ENCODE data around the gene PEBP1. TPM values are rescaled to one million over a fixed set of nuclear protein-coding genes. Genes with fewer than 3 reads are reported as not detected.

The PEBP1 gene
- polyA plus RNA-seq, 3 donors = 23.0 to 57.9 (median 47.6) TPM

GRCh38 chr12:118098911-118099671 is 36.8 kb upstream of the PEBP1 start:
- no peaks in the 10 kb centered on the region for H3K79me2 ChIP-seq (ENCODE audit: insufficient read depth, low read length)
- TF ChIP-seq CTCF (IDR thresholded peaks at IDR 0.05) = no peak
- 97% methylated on average over 6 of the region's 12 CpGs for WGBS (ENCODE audit: insufficient coverage)
- intact Hi-C loops (cut with micrococcal nuclease) = no loop called here
- no peak overlapping the region for H3K4me2 ChIP-seq (replicated peaks; ENCODE audit: extremely low read depth, low read length, poor library complexity, severe bottlenecking)
- no peaks in the 10 kb centered on the region for H3K36me3 ChIP-seq (replicated peaks in 1 of 2; ENCODE audit: control insufficient read depth in 1 of 2, insufficient read depth in 2 of 2, low read length in 2 of 2)
- H3K4me1 Mint-ChIP-seq = peaks cover 7% of the 10 kb centered on the region
- peaks cover 7 to 8% of the 10 kb centered on the region in 2 donors for H3K4me1 ChIP-seq (ENCODE audit: control insufficient read depth in 1 of 2, insufficient read depth in 2 of 2, low read length in 2 of 2)
- no peak overlapping the region for H3K4me3 Mint-ChIP-seq
- peaks cover 0 to 4% of the 10 kb centered on the region in 2 donors for H3K27me3 ChIP-seq (ENCODE audit: control insufficient read depth in 2 of 2, insufficient read depth in 2 of 2, low read length in 2 of 2)
- H3K36me3 Mint-ChIP-seq = peaks cover 2 to 4% of the 10 kb centered on the region in 2 donors
- DNase-seq = no peak
- no peak overlapping the region for H3K9ac ChIP-seq (ENCODE audit: insufficient read depth, low read length, poor library complexity, severe bottlenecking)
- peaks cover 3 to 8% (median 7%) of the 10 kb centered on the region in 3 donors for H3K27me3 Mint-ChIP-seq (ENCODE audit: low read depth in 3 of 3)
- no peak overlapping the region for H3K27ac ChIP-seq (ENCODE audit: low read depth in 1 of 2, low read length in 2 of 2)
- H4K20me1 ChIP-seq (ENCODE audit: insufficient read depth, low read length) = no peaks in the 10 kb centered on the region
- no peak overlapping the region for H3K27ac Mint-ChIP-seq
- no peak overlapping the region for H3K4me3 ChIP-seq (replicated peaks in 1 of 3; ENCODE audit: low read depth in 2 of 3, low read length in 3 of 3)
- H3K9me3 Mint-ChIP-seq = no peaks in the 10 kb centered on the region
- no peaks in the 10 kb centered on the region for H3K9me3 ChIP-seq (replicated peaks in 1 of 2; ENCODE audit: control insufficient read depth in 1 of 2, insufficient read depth in 1 of 2, low read length in 2 of 2)
- no peak overlapping the region for H2AFZ ChIP-seq (ENCODE audit: insufficient read depth, low read depth, low read length, poor library complexity, severe bottlenecking)

GRCh38 chr12:118101051-118101450 is 34.9 kb upstream of the PEBP1 start:
- Histone ChIP-seq H3K79me2 (ENCODE audit: insufficient read depth, low read length) (no peaks in the 10 kb centered on the region), H3K9me3 (replicated peaks in 1 of 2; ENCODE audit: control insufficient read depth in 1 of 2, insufficient read depth in 1 of 2, low read length in 2 of 2) (no peaks in the 10 kb centered on the region), H3K4me2 (replicated peaks; ENCODE audit: extremely low read depth, low read length, poor library complexity, severe bottlenecking) (no peak overlapping the region), H3K27ac (ENCODE audit: low read depth in 1 of 2, low read length in 2 of 2) (no peak overlapping the region), H3K27me3 (ENCODE audit: control insufficient read depth in 2 of 2, insufficient read depth in 2 of 2, low read length in 2 of 2) (peaks cover 0 to 4% of the 10 kb centered on the region in 2 donors), H3K4me3 (replicated peaks in 1 of 3; ENCODE audit: low read depth in 2 of 3, low read length in 3 of 3) (no peak overlapping the region), H3K36me3 (replicated peaks in 1 of 2; ENCODE audit: control insufficient read depth in 1 of 2, insufficient read depth in 2 of 2, low read length in 2 of 2) (no peaks in the 10 kb centered on the region), H3K9ac (ENCODE audit: insufficient read depth, low read length, poor library complexity, severe bottlenecking) (no peak overlapping the region), H3K4me1 (ENCODE audit: control insufficient read depth in 1 of 2, insufficient read depth in 2 of 2, low read length in 2 of 2) (peaks cover 11 to 14% of the 10 kb centered on the region in 2 donors), H4K20me1 (ENCODE audit: insufficient read depth, low read length) (no peaks in the 10 kb centered on the region), H2AFZ (ENCODE audit: insufficient read depth, low read depth, low read length, poor library complexity, severe bottlenecking) (no peak overlapping the region)
- H3K9me3 Mint-ChIP-seq = no peaks in the 10 kb centered on the region
- H3K36me3 Mint-ChIP-seq = peaks cover 0 to 2% of the 10 kb centered on the region in 2 donors
- intact Hi-C loops (cut with micrococcal nuclease) = no loop called here
- peaks cover 7 to 13% (median 12%) of the 10 kb centered on the region in 3 donors for H3K27me3 Mint-ChIP-seq (ENCODE audit: low read depth in 3 of 3)
- no peak overlapping the region for H3K27ac Mint-ChIP-seq
- no peak for DNase-seq
- WGBS (ENCODE audit: insufficient coverage) = no CpG with 5 or more reads among the region's 3 CpGs
- peaks cover 12% of the 10 kb centered on the region for H3K4me1 Mint-ChIP-seq
- TF ChIP-seq CTCF (IDR thresholded peaks at IDR 0.05) = no peak
- no peak overlapping the region for H3K4me3 Mint-ChIP-seq
